Breast epithelium (tissue), 4 donors: ENCODE measurements around the gene DPYD. TPM values are rescaled to one million over a fixed set of nuclear protein-coding genes. Genes with fewer than 3 reads are reported as not detected.
A peak's percentile ranks its signal among the peaks of the same experiment; 100 is the strongest.

Experiments
- DNase-seq, 2 donors: peaks; one replicate each; pipeline ENCODE4 v3.0.0-alpha.2; 2019; ENCODE audit warnings: low spot score in 2 of 2
- H3K27ac ChIP-seq, 2 donors: fragments of 200-600 bp; sonication (generic) in 1 of 2; one replicate each; pipeline ENCODE4 v1.5.1; 2016 to 2019; ENCODE audit warnings: mild to moderate bottlenecking in 1 of 2
- H3K27me3 ChIP-seq, 2 donors: fragments of 200-600 bp; sonication (generic) in 1 of 2; one replicate each; pipeline versions ENCODE4 v1.5.1 to v1.6.0; 2017 to 2019; ENCODE audit warnings: control low read depth in 1 of 2, mild to moderate bottlenecking in 1 of 2
- H3K36me3 ChIP-seq: fragments of 200-600 bp; one replicate; pipeline ENCODE4 v1.5.1; 2019
- H3K4me1 ChIP-seq, 2 donors: fragments of 200-600 bp; sonication (generic); one replicate each; pipeline ENCODE4 v1.5.1; 2016 to 2019; ENCODE audit warnings: control low read depth in 1 of 2
- H3K4me3 ChIP-seq, 3 donors: fragments of 200-600 bp; sonication (generic); 1 replicate in 2 of 3; 2 replicates in 1 of 3; pipeline ENCODE4 v1.5.1; 2016 to 2019; ENCODE audit warnings: mild to moderate bottlenecking in 3 of 3, moderate library complexity in 2 of 3
- H3K9me3 ChIP-seq, 2 donors: fragments of 200-600 bp; sonication (generic) in 1 of 2; one replicate each; pipeline ENCODE4 v1.5.1; 2016 to 2019; ENCODE audit warnings: control low read depth in 1 of 2
- POLR2A ChIP-seq: fragments of 450-650 bp; IDR thresholded peaks from one replicate; pipeline ENCODE4 v1.6.1; 2016; ENCODE audit warnings: antibody characterized with exemption, mild to moderate bottlenecking, moderate library complexity
- POLR2AphosphoS5 ChIP-seq, 3 donors: sonication (generic); formaldehyde crosslinking; IDR thresholded peaks; one replicate each; pipeline ENCODE4 v1.6.1; 2017; ENCODE audit warnings: antibody characterized with exemption in 3 of 3
- intact Hi-C: fragments of 100-400 bp; cut with DNase I; formaldehyde crosslinking; loops from one replicate; pipeline ENCODE4 v1.15.1; 2023; ENCODE audit warnings: low total_unique reads
- total RNA-seq, 3 donors: library from RNA; depleted of rRNA; stranded (reverse); fragments of >200 nt; gene quantifications; one replicate each; pipeline ENCODE4 v1.1.0, GENCODE V29; 2016
- TF ChIP-seq, protein P1 (sequence below), 3 donors: fragments of 450-650 bp; IDR thresholded peaks; one replicate each; pipeline ENCODE4 v1.5.1; 2016 to 2017; ENCODE audit warnings: antibody characterized with exemption in 3 of 3, mild to moderate bottlenecking in 3 of 3, moderate library complexity in 3 of 3

DPYD gene
- total RNA-seq, 3 donors from 2014 or later = 56.4 to 95.1 (median 58.1) TPM

DNA sequence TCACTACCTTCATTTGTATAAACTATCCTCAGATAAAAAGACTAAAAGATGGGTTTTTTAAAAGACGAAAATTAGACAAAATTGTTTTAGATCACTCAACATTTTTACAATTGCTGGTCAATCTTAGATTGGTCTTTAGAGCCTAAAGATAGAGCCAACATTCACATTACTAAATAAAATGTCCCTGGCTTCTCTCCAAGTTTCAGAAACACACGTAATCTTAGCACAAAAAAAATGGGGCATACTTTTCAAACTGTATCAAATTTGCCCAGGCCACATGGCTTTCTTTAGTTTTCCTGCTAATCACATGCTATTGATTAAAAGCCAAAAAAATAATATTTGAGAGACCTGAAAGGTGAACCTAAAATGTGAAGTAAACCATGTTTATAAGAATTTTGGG is 288.1 kb downstream of the DPYD start:
- Histone ChIP-seq H3K4me1 (no peaks in the 10 kb centered on the region), H3K9me3 (no peaks in the 10 kb centered on the region), H3K27ac (no peak overlapping the region), H3K27me3 (no peaks in the 10 kb centered on the region), H3K36me3 (no peaks in the 10 kb centered on the region), H3K4me3 (no peak overlapping the region)
- intact Hi-C loops = no loop called here
- DNase-seq = no peak
- TF ChIP-seq POLR2AphosphoS5 (IDR thresholded peaks at IDR 0.05) = no peak
- TF ChIP-seq, protein P1, sequence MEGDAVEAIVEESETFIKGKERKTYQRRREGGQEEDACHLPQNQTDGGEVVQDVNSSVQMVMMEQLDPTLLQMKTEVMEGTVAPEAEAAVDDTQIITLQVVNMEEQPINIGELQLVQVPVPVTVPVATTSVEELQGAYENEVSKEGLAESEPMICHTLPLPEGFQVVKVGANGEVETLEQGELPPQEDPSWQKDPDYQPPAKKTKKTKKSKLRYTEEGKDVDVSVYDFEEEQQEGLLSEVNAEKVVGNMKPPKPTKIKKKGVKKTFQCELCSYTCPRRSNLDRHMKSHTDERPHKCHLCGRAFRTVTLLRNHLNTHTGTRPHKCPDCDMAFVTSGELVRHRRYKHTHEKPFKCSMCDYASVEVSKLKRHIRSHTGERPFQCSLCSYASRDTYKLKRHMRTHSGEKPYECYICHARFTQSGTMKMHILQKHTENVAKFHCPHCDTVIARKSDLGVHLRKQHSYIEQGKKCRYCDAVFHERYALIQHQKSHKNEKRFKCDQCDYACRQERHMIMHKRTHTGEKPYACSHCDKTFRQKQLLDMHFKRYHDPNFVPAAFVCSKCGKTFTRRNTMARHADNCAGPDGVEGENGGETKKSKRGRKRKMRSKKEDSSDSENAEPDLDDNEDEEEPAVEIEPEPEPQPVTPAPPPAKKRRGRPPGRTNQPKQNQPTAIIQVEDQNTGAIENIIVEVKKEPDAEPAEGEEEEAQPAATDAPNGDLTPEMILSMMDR (IDR thresholded peaks at IDR 0.05) = no peak
- no peak for TF ChIP-seq POLR2A

DNA sequence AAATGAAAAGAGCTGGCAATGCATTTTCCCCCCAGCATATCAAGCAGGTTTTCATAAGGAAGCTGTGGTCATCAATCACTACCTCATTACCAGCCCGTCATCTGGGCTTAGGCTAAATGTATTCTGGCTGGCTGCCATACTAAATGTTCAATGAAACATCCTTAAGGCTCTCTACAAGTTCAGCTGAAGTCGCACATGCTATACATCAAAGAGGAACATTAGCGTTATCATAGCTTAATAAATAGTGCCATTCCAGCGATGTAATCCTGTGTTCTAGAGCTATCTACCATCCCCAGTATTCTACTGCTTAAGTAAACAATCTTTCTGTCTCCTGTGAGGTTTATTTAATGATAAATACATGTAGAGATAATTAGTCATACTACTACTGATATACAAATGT is 288.8 kb downstream of the DPYD start:
- Histone ChIP-seq H3K27ac (no peak overlapping the region), H3K4me1 (no peaks in the 10 kb centered on the region), H3K27me3 (no peaks in the 10 kb centered on the region), H3K4me3 (no peak overlapping the region), H3K9me3 (no peaks in the 10 kb centered on the region), H3K36me3 (no peaks in the 10 kb centered on the region)
- intact Hi-C loops = no loop called here
- TF ChIP-seq, protein P1 (IDR thresholded peaks at IDR 0.05) = no peak
- TF ChIP-seq POLR2A (no peak), POLR2AphosphoS5 (IDR thresholded peaks at IDR 0.05) (no peak)
- no peak for DNase-seq

DNA sequence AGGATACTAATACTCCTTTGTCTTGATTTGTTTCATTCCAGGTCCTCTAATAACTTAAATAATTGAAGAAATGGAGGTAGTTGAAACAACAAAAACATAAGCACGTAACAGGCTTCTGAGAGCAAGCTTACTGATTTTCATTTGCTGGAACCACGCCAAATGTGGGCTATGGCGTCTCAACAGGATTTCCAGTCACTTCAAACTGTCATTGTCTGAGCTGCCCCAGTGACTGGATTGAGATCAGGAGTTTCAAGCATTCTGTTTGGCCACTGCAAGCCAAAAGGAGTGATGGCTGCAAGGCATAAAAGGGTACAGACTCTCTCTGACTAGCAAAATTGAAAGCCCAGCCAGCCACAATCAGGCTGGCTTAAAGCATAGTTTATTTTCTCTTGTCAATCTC is 289.9 kb downstream of the DPYD start:
- intact Hi-C loops = no loop called here
- Histone ChIP-seq H3K27ac (no peak overlapping the region), H3K36me3 (no peaks in the 10 kb centered on the region), H3K27me3 (no peaks in the 10 kb centered on the region), H3K4me3 (no peak overlapping the region), H3K9me3 (no peaks in the 10 kb centered on the region), H3K4me1 (no peaks in the 10 kb centered on the region)
- no peak for DNase-seq
- TF ChIP-seq, protein P1 (IDR thresholded peaks at IDR 0.05) = no peak
- TF ChIP-seq POLR2AphosphoS5 (IDR thresholded peaks at IDR 0.05) = no peak
- TF ChIP-seq POLR2A = no peak

DNA sequence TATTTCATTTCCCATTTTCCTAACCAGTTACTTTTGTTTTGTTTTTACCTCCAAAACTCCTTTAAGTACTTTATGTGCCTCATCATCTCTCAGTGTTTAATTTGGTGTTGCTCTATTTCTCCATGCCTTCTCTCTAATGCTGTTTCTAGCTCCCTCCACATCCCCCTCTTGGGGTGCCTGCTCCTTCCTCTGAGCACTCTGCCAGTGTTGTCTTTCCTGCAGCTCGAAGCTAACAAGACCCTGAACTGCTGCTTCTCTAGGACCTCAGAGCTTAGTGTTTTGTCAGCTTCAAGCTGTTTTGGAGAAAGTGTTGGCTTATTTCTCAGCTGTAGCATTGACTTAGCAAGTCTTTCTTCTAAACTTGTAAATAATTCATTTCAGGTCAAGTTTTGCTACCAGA is 290.6 kb downstream of the DPYD start:
- H3K36me3 ChIP-seq = no peaks in the 10 kb centered on the region
- H3K9me3 ChIP-seq = no peaks in the 10 kb centered on the region
- H3K4me3 ChIP-seq = no peak overlapping the region
- H3K27me3 ChIP-seq = no peaks in the 10 kb centered on the region
- TF ChIP-seq POLR2AphosphoS5 (IDR thresholded peaks at IDR 0.05) (no peak), POLR2A (no peak)
- TF ChIP-seq, protein P1 (IDR thresholded peaks at IDR 0.05) = no peak
- no peaks in the 10 kb centered on the region for H3K4me1 ChIP-seq
- intact Hi-C loops = no loop called here
- H3K27ac ChIP-seq = no peak overlapping the region
- no peak for DNase-seq

DNA sequence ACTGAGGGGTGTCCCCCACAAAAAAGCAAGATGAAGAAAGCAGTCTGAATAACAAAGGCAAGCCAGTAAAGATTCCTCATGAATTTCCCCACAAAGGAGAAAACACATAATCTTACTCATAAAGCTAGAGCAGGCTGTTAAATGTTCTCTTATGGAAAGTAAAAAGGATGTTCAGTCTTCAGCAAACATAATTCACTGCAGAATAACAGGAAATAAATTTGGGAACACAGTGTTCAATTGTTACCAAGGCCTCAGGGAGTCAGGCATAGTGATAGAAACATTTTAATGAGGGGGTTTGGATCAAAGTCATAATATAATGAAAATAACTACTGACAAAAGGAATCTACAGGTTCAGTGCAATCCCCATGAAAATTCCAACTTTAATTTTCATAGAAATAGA is 297.6 kb downstream of the DPYD start:
- H3K27ac ChIP-seq = peak overlapping the region; percentile 27 to 38
- no peak overlapping the region for H3K4me3 ChIP-seq
- intact Hi-C loops = no loop called here
- H3K4me1 ChIP-seq = no peaks in the 10 kb centered on the region
- DNase-seq = no peak
- H3K9me3 ChIP-seq = peaks cover 0 to 6% of the 10 kb centered on the region in 2 donors
- H3K27me3 ChIP-seq = no peaks in the 10 kb centered on the region
- no peaks in the 10 kb centered on the region for H3K36me3 ChIP-seq
- TF ChIP-seq, protein P1 (IDR thresholded peaks at IDR 0.05) = no peak
